Measurements from ENCODE around the gene HSPA6.
A peak's percentile ranks its signal among the peaks of the same experiment; 100 is the strongest.
"Not testable (repeated sequence)": the region's sequence is repeated elsewhere in the genome, so short reads cannot be mapped to it uniquely, and the experiment has no call there.

Gene HSPA6

DNA sequence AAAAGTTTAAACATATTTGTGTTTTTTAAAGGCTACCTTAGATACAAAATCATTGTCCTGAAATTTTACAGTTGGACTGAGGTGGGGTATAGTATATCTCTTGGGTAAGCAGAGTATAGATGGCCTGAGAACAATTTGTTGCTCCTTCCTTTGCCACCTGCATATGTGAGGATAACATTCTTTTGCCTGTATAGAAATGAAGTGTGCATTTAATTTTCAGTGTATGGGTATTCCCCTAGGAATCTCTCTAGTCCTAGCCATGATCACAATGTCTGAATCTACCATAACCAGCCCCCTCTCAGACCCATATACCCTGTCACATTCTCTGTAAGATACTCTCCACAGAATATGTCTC lies 21.0 kb upstream of the HSPA6 start:
- no peak for DNase-seq

DNA sequence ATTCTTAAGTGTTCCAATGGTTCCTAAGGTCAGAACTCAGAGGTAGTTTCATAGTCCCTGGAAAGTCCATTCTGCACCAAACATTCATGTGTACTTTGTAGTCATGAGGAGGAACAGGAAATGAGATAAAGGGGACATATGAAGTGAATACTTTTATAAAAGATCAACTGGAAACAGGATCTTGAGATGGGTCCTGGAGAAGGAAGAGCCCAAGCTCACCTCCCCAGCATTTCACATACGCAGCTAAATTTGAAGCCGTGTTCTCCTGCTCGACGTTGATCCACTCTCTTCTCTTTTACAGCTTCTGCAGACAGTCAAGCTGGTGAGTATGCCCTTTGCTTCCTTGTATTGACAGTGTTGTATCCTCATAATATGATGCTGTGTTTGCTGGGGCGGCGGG lies 18.7 kb upstream of the HSPA6 start:
- DNase-seq: no peak

DNA sequence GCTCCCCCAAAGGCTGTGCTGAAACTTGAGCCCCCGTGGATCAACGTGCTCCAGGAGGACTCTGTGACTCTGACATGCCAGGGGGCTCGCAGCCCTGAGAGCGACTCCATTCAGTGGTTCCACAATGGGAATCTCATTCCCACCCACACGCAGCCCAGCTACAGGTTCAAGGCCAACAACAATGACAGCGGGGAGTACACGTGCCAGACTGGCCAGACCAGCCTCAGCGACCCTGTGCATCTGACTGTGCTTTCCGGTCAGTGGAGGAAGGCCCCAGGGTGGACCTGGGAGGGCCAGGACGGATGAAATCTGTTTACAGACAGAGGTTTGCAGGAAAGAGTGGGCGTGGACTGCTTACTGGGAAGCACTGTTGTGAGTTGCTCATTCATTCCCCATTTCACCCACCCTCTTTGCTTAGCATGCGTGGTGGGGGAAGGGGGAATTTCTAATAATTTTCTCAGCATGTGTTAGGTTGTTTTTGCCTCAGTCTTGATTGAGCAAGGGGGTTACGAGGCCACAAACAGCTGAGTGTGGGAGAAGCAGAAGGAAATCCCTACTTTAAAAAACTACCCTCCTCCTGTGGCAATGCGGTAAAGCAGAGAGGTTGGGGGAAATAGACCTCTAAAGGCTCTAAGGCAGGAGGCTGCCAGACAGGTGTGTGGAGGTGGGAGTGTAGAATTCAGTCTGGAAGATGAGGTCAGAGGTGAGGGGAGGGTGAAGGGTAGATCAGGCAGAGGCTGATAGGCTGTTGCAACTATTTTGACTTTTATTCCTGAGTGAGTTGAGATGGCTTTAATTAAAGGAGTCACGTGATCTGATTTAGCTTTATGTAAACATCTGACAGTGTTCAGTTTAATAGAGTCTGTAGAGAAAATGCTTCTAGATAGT lies 17.8 kb upstream of the HSPA6 start:
- no peak for DNase-seq

DNA sequence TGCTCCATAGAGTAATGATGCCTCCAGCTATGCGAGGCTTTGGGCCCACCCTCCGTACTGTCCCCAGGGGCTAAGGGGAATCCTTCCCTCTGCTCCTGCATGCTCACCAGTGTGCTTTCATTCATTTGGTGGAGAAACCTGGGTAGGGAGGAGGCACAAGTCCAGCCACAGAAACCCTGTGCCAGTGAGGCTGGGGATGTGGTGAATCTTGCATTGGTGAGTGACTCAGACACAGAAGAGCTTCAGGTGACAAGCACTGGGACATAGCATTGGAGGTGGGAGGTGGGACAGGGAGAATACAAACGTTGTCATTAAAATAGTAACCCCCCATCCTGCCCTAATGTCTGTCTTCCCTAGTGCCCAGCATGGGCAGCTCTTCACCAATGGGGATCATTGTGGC lies 13.9 kb upstream of the HSPA6 start:
- DNase-seq: no peak

DNA sequence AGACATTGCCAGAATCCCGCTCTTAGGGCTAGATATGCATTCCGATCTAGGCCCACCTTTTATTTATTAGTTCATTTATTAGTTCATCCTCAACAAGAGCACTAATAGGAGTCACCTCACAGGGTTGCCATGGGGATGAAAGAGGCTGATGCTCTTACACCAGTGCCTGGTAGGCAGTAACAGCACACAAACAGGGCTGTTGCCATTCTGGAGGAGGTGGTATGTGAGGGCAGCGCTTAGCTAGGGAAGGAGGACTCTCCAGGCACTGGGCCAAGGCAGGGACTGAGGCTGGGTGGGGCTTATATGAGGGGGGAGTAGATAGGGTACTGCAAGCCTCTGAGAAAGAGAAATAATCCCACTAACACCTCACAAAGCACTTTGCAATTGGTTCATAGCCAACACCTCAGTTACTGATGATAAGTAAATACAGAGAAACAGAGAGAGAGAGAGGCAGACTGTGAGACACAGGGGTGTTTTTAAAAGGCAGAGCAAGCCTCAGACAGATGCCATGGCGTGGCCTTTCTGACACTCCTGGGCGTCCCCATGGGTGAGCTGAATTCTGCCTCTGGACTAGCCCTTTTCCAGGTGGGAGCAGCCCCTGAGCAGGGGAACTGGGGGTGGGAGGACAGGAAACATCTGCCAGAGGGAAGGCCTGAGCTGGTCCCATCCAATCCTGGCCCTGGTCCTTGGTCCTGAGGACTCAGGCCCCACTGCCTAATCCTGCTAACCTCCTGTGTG lies 13.2 kb upstream of the HSPA6 start:
- DNase-seq: no peak

DNA sequence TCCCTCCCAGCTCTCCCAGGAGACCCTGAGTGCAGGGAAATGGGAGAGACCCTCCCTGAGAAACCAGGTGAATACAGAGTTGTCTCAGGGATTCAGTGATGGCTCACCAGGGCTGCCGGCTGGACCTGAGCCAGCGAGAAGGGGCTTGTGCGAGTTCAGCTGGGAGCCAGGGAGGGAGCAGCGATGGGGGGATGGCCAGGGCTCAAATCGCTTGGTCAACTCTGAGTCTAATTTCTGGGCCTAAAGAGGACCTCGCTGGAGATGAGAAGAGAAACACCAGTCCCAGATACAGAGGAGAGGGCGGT lies 12.6 kb upstream of the HSPA6 start:
- DNase-seq: no peak

DNA sequence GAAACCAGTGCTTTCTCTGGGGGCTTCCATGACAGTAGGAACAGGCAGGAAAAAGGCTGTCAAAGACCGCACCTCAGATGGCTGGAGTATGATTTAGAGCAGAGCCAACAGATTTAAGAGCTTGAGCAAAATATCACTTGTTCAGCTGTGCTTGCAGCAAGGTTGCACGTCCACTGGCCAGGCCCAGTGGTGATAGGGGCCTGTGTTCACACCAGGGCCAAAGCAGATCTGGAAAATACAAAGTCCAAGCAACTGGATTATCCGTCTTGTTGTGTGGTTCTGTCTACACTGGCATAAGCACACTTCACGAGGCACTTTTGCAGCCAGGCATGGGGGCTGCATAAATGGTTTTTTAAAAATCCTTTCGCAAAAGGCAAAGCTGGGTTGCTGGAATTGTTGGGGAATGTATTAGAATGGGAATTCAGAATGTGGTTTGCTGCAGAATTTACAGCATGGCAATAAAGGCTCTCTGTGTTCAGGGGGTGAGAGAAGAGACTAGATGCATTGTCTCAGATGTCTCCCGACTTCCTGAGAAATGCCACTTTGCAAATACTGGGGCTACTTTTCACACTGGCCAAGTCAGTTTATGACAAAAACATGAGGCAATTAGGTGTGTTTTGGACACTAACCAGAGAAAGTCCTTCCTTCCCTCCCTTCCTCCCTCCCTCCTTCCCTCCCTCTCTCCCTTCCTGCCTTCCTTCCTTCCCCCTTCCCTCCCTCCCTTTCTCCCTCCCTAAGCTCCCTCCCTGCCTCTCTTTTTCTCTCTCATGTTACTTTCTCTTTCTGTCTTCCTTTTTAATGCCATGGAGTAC lies 11.5 kb upstream of the HSPA6 start:
- DNase-seq: not testable (repeated sequence)

DNA sequence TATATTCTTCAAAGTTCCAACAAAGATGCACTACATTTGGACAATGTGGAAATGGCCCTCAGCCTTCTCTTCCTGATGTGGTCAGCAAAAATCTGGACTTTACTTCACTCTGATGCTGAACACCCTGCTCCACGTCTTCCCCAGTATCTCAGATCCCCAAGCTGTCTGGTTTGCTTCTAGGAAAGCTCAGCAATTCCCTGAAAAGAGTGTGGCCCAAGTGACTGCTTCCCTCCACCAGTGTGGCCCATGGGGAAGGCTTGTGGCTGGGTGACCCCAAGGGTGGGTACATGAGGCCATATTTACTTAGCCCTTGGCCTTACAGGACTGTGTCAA lies 10.9 kb upstream of the HSPA6 start:
- DNase-seq: not testable (repeated sequence)

DNA sequence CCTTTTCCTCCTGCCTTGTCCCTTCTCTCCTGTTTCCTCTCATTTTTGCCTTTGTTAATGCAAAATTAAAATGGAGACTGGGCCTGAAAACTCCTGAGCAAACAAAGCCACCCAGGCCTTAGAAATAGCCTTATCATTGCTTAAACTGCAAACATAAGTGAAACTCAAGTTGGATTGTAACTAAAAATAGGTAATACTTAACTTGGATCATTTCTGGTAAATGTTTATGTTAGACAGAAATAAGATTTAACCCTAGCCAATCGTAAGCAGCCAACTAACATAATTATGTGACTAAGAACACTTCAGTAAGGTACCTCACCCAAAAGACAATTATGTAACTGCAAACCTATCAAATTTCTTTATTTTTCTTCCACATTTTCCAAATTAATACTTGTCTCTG lies 10.4 kb upstream of the HSPA6 start:
- not testable (repeated sequence) for DNase-seq

DNA sequence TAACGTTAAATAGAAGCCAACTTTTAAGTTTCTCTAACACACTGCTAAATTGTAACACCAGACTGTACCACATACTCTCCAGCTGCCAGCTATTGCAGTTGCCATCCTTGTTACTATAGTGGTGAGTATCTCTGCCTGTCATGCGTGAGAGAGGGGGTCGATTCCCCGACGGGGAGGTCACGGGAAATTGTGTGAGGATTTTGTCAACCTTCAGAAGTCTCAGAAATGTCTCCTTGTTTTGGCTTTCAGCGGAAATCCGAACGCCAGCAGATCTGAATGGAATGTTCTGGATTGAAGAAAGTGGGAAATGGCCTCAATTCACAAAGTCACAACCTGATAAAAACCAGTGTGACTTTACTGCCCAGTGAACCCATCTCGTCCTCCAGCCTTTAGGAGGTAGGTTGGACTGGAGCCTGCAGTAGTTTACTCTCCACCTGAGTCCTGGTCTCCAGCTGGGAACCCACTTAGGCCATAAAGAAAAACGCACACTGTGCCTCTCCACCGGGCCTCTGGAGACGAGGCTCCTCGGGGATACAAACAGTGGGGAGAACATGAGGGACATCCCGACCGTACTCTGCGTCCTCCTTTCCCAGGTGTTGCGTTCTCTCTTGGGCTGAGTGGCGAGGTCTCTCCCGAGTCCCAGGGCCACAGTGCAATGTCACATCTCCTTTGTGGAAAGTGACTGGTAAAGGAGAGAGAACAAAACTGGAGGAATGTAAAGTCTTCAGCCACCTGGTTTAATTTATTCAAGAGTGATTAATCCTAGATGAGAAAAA lies 1.1 kb upstream of the HSPA6 start:
- not testable (repeated sequence) for DNase-seq

DNA sequence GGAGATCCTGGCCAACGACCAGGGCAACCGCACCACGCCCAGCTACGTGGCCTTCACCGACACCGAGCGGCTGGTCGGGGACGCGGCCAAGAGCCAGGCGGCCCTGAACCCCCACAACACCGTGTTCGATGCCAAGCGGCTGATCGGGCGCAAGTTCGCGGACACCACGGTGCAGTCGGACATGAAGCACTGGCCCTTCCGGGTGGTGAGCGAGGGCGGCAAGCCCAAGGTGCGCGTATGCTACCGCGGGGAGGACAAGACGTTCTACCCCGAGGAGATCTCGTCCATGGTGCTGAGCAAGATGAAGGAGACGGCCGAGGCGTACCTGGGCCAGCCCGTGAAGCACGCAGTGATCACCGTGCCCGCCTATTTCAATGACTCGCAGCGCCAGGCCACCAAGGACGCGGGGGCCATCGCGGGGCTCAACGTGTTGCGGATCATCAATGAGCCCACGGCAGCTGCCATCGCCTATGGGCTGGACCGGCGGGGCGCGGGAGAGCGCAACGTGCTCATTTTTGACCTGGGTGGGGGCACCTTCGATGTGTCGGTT lies 477 bp downstream of the HSPA6 start:
- DNase-seq: peak in 1 of 14 donors; percentile 40

DNA sequence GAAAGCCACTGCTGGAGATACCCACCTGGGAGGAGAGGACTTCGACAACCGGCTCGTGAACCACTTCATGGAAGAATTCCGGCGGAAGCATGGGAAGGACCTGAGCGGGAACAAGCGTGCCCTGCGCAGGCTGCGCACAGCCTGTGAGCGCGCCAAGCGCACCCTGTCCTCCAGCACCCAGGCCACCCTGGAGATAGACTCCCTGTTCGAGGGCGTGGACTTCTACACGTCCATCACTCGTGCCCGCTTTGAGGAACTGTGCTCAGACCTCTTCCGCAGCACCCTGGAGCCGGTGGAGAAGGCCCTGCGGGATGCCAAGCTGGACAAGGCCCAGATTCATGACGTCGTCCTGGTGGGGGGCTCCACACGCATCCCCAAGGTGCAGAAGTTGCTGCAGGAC lies 981 bp downstream of the HSPA6 start:
- peak in 2 of 14 donors; percentile 9 to 24 for DNase-seq

DNA sequence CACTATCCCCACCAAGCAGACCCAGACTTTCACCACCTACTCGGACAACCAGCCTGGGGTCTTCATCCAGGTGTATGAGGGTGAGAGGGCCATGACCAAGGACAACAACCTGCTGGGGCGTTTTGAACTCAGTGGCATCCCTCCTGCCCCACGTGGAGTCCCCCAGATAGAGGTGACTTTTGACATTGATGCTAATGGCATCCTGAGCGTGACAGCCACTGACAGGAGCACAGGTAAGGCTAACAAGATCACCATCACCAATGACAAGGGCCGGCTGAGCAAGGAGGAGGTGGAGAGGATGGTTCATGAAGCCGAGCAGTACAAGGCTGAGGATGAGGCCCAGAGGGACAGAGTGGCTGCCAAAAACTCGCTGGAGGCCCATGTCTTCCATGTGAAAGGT lies 1.6 kb downstream of the HSPA6 start:
- not testable (repeated sequence) for DNase-seq

DNA sequence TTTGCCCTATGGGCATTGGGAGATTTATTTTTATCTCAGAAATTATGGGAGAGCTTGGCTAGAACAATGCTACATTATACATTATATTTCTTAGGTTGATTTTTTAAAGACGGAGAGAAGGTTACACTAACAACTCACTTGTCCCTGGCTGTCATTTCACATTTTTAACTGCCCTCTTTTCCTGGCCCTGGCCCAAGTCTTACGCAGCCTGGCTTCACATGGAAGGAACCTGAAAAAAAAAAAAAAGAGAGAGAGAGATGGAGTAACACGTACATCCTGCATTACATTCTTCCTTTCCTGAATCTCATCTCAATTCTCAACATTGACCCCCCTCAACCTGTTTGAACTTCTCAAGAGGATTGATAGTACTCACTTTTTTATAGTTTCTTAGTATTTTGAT lies 4.2 kb downstream of the HSPA6 start:
- DNase-seq: peak in 1 of 14 donors; percentile 21

DNA sequence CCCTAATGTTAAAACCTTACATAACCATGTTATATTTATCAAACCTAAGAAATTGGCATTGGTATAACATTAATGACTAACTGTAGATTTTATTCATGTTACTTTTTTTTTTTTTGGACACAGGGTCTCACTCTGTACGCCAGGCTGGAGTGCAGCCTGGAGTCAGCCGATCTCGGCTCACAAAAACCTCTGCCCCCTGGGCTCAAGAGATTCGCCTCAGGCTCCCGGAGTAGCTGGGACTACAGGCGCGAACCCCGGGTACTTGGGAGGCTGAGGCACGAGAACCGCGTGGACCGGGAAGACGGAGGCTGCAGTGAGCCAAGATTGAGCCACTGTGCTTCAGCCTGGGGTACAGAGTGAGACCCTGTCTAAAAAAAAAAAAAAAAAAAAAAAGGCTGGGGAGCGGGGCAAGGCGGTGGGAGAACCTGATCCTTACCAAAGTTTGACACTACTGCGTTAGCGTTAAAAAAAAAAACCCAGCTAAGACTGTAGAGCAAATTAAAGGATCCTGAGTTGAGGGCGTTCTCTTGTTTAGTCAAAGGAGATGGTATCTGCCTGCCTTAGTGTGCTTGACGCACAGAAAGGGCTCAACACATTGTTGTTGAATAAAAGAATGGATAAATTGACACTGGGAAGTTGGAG lies 5.2 kb downstream of the HSPA6 start:
- not testable (repeated sequence) for DNase-seq

DNA sequence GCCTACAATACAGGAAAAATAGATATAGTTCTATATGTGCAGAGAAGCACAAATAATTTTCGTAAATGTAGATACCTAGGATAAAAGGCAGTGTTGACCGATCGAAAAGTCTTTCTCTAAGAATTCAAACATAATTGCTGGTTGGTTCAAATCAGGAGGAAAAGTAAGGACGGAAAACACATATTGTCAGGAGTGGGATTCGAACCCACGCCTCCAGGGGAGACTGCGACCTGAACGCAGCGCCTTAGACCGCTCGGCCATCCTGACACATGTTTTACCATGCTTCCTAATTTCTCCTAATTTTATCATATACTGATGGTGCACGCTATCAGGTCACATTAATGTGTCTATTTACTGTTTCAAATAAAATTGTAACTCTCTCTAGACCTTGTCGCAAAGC lies 5.8 kb downstream of the HSPA6 start:
- peak in 5 of 14 donors; percentile 30 to 66 (median 45) for DNase-seq

DNA sequence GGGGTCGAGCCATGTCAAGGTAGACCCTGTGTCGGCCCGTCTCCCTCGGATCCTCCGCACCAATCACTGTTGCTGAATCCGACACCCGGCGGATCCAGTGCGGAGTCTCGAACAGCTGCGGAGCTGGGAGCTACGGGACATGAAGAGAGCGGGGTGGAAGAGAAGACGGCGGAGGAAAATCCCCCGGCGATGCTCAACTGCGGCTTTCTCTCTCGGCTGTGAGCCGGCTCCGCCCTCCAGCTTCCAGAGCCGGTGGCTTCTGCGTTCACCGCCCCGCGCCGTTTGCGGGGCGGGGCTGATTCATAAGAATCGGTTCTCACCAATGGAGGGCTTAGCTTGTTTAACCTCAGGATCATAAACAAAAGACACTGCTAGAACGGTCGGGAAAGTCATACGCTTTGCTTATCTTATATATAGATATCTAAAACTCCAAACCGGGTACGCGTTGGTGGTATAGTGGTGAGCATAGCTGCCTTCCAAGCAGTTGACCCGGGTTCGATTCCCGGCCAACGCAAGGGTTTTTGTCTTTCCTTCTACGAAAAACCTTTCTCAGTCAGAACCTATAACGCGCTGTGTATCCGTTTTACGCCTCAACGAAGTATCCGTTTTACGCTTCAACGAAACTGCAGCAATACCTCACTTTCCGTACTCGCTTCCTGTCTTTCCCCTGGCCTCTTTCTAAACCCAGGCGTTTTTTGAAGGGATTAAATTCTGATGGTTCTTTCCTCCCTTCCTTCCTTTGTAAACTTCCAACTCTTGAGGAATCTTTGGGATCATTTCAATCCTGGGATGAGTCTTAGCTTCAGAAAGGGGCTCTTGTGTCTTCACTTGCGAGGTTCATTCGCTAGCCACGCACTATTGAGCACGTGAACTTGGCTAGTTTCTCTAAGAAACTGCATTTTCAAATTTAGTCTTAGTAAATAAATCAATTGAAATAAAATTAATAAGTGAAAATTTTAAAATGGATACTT lies 6.6 kb downstream of the HSPA6 start:
- peak in 12 of 14 donors; percentile 54 to 90 (median 77) for DNase-seq

DNA sequence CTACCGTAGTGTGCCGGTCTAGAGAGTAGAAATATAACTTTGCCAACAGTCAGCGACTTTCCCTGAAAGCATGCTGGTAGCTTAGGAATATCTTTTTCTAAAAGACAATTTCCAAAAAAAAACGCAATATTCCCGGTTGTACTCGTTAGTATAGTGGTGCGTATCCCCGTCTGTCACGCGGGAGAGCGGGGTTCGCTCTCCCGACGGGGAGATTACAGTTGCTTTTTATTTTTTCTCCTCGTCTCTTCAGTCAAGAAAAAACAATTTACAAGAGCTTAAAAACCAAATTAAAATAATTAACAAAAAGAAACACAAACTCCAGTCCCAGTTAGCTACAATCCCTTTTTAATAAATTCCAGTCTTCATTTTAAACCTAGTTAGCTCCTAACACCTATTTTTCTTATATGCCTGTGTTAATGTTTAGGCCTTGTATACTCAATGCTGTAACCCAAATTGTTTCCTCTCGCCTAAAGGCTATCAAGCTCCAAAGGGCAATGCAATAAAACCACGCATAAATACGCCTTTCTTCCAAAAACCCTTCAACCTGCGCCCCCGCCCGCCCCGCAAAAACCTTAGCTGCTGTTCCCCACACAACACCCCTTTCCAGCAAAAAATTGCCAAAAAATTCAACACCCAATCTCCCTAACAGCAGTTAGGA lies 7.8 kb downstream of the HSPA6 start:
- DNase-seq: peak in 1 of 14 donors; percentile 18

DNA sequence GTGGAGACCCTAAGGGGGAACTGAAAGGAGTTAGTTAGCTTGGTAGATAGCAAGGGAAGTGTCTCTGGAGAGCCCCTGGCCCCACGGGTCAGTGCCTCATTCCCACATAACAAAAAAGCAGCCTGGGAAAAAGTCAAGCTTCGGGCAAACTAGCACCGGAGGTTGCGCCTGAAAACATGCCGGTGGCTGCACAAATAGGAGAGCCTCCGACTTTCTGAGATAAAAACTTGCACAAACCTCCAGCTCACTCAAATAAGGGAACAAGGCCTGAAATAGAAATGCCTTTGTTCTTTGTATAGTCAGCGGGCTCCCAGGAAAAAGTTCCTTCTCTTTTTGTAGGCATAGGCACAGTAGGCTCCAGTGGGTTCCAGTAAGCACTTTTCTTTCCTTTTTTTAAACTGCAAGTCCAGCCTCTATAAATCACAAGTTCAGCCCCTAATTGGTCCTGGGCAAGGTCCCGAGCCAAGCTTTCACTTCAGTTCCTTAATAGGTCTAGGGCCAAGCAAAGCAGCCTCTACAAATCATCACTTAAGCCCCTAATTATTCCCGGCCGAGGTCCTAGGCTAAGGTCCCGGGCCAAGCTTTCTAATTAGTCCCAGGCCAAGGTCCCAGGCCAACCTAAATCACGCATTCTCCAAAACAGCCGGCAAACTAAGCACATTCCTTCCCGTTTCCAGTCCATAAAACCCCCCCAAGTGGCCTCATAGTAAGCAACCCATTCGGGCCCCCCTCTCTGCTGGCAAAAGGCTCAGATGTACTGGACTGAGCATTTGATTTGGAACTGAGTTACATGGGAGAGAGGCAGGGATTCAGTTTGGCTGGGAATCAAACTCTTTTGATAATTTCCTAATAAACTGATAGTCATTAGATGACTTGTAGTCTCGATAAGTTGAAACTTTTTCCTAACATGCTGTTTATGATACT lies 8.6 kb downstream of the HSPA6 start:
- DNase-seq: peak in 10 of 14 donors; percentile 31 to 85 (median 60)
